HUES48 (cell line): ENCODE data around the gene SDR9C7.
"Not testable (repeated sequence)": the region's sequence is repeated elsewhere in the genome, so short reads cannot be mapped to it uniquely, and the experiment has no call there.

ENCODE experiments used
- H3K27ac ChIP-seq: one replicate; pipeline ENCODE4 v1.7.0; 2013; ENCODE audit warnings: low read depth, low read length, inconsistent platforms
- H3K27me3 ChIP-seq: 2 replicates; pipeline ENCODE4 v1.6.1; 2013; ENCODE audit warnings: mild to moderate bottlenecking, low read length; ENCODE audit not compliant: control insufficient read depth, insufficient read depth
- H3K36me3 ChIP-seq: 2 replicates; pipeline ENCODE4 v1.6.1; 2013; ENCODE audit warnings: low read length; ENCODE audit not compliant: control insufficient read depth, insufficient read depth
- H3K4me1 ChIP-seq: 2 replicates; pipeline ENCODE4 v1.6.1; 2013; ENCODE audit warnings: mild to moderate bottlenecking, low read length; ENCODE audit not compliant: control insufficient read depth, insufficient read depth
- H3K4me3 ChIP-seq: 2 replicates; pipeline ENCODE4 v1.5.1; 2013; ENCODE audit warnings: mild to moderate bottlenecking, low read depth, low read length
- H3K9ac ChIP-seq: 2 replicates; pipeline ENCODE4 v1.6.1; 2013; ENCODE audit warnings: mild to moderate bottlenecking, low read depth, low read length, moderate library complexity
- H3K9me3 ChIP-seq: 2 replicates; pipeline ENCODE4 v1.6.1; 2013; ENCODE audit warnings: low read length; ENCODE audit not compliant: control insufficient read depth, insufficient read depth

SDR9C7 gene

DNA sequence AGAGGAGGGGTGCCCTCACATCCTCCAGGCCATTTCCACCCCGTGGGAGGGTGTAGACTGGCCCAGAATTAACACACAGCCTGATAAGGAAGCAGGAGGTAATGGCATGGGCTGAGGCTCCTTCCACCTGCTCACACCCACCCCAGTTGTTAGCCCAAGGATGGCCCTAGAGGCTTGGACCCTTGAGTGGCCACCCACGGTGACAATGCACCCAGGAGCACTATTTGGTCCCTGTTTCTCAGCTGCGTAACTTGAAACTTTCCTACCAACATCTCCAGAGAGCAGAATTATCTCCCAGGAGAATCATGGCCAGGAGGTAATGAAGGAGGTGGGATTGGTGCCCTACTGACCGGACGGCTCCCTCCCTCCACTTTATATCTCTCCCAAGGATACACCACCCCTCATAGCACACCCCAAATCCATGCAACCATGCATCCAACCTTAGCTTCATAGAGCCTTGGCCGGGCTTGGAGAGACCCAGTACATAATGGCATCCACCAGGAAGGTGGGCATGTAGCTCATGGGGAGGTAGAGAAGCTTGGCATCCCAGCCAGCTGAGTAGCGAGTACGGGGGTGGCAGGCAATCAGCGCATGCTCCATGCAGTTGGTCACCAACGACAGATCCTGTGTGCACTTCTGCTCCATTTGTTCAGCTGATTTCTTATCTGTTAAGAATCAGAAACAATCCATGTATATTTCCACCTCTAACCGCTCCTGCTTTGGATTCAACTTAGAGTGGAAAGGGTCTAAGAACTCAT lies 17.6 kb upstream of the SDR9C7 start:
- no peak overlapping the region for H3K4me3 ChIP-seq
- H3K27ac ChIP-seq, result no peak overlapping the region
- no peaks in the 10 kb centered on the region for H3K27me3 ChIP-seq
- no peaks in the 10 kb centered on the region for H3K4me1 ChIP-seq
- H3K9ac ChIP-seq, result no peak overlapping the region
- no peaks in the 10 kb centered on the region for H3K9me3 ChIP-seq
- no peaks in the 10 kb centered on the region for H3K36me3 ChIP-seq

DNA sequence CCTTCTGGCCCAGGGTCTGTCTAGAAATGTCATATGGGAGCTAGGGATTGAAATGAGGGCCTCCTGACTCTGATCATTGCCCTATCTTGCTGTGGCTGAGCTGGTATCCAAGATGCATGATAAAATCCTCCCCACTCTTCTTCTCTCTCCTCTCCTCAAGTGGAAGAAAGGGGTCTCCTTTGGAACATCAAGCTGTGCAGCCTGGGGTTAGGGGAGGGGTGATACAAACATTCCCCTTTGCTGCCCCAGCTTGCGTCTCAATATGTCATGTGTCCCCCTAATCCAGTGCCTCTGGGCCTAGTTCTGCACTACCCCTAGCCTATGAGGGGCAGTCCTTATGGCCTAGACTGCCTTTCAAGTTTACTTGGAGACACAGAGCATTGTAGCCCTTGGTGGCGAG lies 14.7 kb upstream of the SDR9C7 start:
- Histone ChIP-seq H3K27me3 (no peaks in the 10 kb centered on the region), H3K36me3 (no peaks in the 10 kb centered on the region), H3K4me1 (no peaks in the 10 kb centered on the region), H3K9ac (no peak overlapping the region), H3K27ac (no peak overlapping the region), H3K9me3 (no peaks in the 10 kb centered on the region), H3K4me3 (no peak overlapping the region)

DNA sequence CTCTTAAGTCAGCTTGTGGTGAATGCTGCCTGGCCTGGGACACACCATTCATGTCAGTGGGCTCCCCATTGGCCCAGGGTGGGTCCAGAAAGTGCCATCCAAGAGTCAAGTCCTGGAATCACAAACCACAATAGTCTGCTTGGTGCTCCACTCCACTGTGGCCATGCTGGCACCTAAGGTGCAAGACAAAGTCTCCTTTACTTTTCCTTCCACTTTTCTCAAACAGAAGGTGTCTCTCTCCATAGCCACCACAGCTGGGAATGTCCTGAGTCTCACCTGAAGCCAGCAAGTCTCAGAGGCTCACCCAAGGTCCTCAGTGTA lies 14.2 kb upstream of the SDR9C7 start:
- H3K27me3 ChIP-seq, result no peaks in the 10 kb centered on the region
- no peak overlapping the region for H3K27ac ChIP-seq
- H3K9ac ChIP-seq, result no peak overlapping the region
- H3K4me3 ChIP-seq, result no peak overlapping the region
- no peaks in the 10 kb centered on the region for H3K4me1 ChIP-seq
- no peaks in the 10 kb centered on the region for H3K36me3 ChIP-seq
- H3K9me3 ChIP-seq, result no peaks in the 10 kb centered on the region

DNA sequence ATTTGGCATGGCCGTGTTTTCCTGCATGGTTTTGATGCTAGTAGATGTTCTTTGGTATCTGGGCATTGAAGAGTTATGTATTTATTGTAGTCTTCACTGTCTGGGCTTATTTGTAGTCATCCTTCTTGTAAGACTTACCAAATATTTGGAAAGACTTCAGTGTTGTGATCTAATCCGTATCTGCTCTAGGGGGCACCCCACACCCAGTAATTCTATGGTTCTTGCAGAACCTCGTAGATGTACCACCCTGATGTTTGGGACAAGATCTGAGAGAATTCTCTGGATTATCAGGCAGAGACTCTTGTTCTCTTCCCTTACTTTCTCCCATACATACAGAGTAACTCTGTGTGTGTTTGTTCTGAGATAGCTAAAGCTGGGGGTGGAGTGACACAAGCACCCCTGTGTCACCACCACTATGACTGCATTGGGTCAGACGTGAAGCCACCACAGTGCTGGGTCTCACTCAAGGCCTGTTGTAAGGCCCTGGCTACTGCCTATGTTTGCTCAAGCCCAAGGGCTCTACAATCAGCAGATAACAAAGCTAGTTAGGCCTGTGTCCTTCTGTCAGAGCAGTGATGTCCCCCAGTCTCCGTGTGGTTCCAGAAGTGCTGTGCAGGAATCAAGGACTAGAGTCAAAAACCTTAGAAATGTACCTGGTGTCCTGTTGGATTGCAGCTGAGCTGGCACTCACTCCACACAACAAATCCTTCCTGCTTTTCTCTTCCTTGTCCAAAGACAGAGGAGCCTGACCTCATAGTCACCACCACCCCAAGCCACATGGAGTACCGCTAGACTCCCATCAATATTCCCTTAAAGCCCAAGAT lies 13.6 kb upstream of the SDR9C7 start:
- Histone ChIP-seq H3K4me3 (no peak overlapping the region), H3K36me3 (no peaks in the 10 kb centered on the region), H3K9ac (no peak overlapping the region), H3K27me3 (no peaks in the 10 kb centered on the region), H3K4me1 (no peaks in the 10 kb centered on the region), H3K27ac (no peak overlapping the region), H3K9me3 (no peaks in the 10 kb centered on the region)

DNA sequence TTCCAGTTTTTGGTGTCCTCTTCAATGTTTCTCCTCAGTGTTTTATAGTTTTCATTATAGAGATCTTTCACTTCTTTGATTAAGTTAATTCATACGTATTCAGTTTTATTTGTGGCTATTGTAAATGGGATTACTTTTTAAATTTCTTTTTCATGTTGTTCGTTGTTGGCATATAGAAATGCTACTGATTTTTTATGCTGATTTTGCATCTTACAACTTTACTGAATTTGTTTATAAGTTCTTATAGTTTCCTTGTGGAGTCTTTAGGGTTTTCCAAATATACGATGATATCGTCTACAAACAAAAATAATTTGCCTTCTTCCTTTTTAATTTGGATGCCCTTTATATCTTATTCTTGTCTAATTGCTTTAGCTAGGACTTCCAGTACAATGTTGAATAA lies 9.7 kb upstream of the SDR9C7 start:
- Histone ChIP-seq H3K9ac (no peak overlapping the region), H3K36me3 (no peaks in the 10 kb centered on the region), H3K4me1 (no peaks in the 10 kb centered on the region), H3K27ac (no peak overlapping the region), H3K4me3 (no peak overlapping the region), H3K27me3 (no peaks in the 10 kb centered on the region), H3K9me3 (no peaks in the 10 kb centered on the region)

DNA sequence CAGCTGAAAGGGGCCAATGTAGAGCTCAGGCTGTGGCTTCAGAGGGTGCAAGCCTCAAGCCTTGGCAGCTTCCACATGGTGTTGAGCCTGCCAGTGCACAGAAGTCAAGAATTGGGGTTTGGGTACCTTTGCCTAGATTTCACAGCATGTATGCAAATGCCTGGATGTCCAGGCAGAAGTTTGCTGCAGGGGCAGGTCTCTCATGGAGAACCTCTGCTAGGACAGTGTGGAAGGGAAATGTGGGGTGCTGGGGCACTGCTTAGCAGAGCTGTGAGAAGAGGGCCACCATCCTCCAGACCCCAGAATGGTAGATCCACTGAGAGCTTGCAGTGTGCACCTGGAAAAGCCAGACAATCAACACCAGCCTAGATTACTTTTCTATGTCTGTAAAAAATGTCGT lies 9.2 kb upstream of the SDR9C7 start:
- not testable (repeated sequence) for H3K36me3 ChIP-seq, H3K9me3 ChIP-seq, H3K27me3 ChIP-seq, H3K4me3 ChIP-seq, H3K27ac ChIP-seq, H3K9ac ChIP-seq, H3K4me1 ChIP-seq

DNA sequence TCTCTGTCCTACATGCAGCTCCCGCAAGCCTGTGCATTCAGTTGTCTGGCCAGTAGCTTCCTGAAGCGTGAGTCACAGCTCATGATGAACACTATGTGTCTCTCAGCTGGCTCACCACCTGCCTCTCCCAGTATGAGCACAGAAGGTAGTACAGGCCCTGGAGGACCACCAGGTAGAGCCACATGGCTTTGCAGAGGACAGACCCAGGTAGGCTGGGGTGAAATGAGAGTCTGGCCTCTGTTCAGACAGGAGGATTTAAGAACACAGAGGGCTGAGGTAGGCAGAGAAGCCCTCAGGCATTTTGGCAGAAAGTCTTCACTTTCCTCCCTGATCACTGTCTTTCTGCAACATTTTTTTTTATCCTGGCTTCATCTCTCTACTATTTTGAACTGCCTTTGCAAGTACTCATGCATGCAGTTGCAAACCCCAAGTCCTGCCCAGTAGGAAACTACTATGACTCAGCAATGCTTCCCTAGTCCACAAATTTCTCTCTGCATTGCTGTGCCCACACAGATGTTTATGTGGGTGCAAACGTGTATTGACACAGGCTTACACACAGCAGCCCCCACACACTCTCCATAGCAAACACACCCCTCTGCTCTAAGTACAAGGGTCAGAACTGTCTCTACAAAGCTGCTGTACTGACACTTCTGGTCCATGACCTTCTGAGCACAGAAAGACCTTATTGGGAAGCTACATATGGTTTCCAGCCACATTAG lies 7.2 kb upstream of the SDR9C7 start:
- no peaks in the 10 kb centered on the region for H3K4me1 ChIP-seq
- H3K9ac ChIP-seq, result no peak overlapping the region
- no peaks in the 10 kb centered on the region for H3K9me3 ChIP-seq
- H3K36me3 ChIP-seq, result no peaks in the 10 kb centered on the region
- H3K27me3 ChIP-seq, result no peaks in the 10 kb centered on the region
- no peak overlapping the region for H3K4me3 ChIP-seq
- no peak overlapping the region for H3K27ac ChIP-seq

DNA sequence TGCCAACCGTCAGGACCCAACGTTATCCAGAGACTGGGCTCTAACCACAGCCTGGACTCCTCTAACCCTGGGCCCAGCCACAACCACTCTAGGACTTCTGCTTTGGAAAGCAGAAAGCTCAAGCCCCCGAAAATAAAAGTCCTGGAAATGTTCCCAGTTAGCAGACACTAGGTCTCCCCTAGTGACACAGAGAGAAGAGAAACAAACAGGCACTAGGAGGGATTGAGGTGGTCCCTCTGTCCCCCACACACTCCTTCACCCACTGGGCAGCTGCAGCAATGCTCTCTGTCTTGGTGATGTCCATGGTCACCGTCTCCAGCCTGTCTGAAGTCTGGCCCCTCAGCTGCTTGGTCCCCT lies 6.7 kb upstream of the SDR9C7 start:
- H3K4me1 ChIP-seq, H3K27ac ChIP-seq, H3K4me3 ChIP-seq, H3K9me3 ChIP-seq, H3K27me3 ChIP-seq, H3K36me3 ChIP-seq, H3K9ac ChIP-seq: not testable (repeated sequence)

DNA sequence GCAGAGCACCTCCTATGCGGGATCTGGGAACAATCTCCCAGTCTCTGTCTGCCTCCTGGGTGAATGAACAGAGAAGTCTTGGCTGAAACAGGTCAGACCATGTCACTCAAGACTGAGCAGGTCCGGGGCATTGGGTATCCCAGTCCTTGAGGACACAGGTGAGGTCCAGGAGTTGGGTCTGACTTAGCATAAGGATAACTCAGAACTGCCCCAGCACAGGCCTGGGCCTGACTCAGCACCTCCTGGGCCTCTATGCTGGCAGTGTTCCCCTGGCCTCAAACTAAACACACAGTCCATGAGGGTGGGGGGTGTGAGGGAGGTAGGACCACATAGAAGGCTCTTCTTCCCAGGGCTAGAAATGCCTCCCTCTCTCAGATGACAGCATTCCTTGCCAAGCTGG lies 1.5 kb upstream of the SDR9C7 start:
- Histone ChIP-seq H3K36me3 (no peaks in the 10 kb centered on the region), H3K27me3 (no peaks in the 10 kb centered on the region), H3K9ac (no peak overlapping the region), H3K9me3 (no peaks in the 10 kb centered on the region), H3K27ac (no peak overlapping the region), H3K4me3 (no peak overlapping the region), H3K4me1 (peaks cover 9% of the 10 kb centered on the region)

DNA sequence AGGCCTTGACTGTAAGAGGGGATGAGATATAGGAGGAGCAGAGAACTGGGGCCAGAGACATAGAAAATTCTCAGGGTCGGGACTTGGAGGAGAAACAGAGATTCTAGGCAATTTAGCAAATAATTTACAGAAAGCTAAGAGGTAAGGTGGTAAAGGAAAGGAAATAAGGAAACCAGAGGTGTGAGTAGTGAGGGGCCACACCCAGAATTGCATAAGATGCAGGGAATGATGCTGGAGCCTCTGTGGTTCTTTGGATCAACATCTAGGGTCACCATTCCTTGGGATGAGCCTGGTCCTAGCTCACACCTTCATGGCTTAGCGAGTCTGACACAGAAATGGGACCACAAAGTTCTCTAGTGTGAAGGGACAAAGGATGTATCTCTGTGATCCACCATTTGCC lies 949 bp upstream of the SDR9C7 start:
- no peak overlapping the region for H3K4me3 ChIP-seq
- peaks cover 9% of the 10 kb centered on the region for H3K4me1 ChIP-seq
- H3K27me3 ChIP-seq, result no peaks in the 10 kb centered on the region
- H3K9ac ChIP-seq, result no peak overlapping the region
- H3K27ac ChIP-seq, result no peak overlapping the region
- no peaks in the 10 kb centered on the region for H3K36me3 ChIP-seq
- no peaks in the 10 kb centered on the region for H3K9me3 ChIP-seq

DNA sequence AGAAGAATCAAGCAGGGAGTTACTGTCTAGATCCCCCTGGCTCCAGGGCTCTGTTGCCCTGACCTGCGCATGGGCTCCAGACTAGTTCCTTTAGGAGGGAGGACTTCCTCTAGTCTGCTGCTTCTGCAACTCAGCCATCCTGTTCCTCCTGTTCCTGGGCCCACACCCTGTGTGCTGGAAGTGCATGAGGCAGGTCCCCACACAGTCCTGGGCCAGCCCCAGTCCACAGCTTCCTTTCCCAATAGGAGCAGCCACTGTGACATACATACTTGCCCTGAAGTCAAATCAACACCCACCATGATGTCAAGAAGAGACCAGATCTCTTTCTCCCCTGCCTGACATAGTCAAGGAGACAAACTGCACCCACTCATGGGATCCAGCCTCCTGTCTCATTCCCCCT lies 1.3 kb downstream of the SDR9C7 start:
- Histone ChIP-seq H3K4me1 (peaks cover 17% of the 10 kb centered on the region), H3K9ac (no peak overlapping the region), H3K27ac (no peak overlapping the region), H3K27me3 (no peaks in the 10 kb centered on the region), H3K9me3 (no peaks in the 10 kb centered on the region), H3K36me3 (no peaks in the 10 kb centered on the region), H3K4me3 (no peak overlapping the region)
